Testis (tissue), 2 donors: ENCODE results near the gene GRID2.

Source experiments
- POLR2A ChIP-seq: fragments of 450-650 bp; IDR thresholded peaks from one replicate; pipeline ENCODE4 v1.6.1; 2017; ENCODE audit warnings: antibody characterized with exemption, mild to moderate bottlenecking, moderate library complexity
- TF ChIP-seq, protein P1 (sequence below), 3 experiments: fragments of 450-650 bp in 2 of 3; fragments of 200-600 bp in 1 of 3; sonication (generic) in 1 of 3; IDR thresholded peaks; one replicate each; pipeline ENCODE4 v1.5.1; 2016 to 2019; ENCODE audit warnings: antibody characterized with exemption in 3 of 3, mild to moderate bottlenecking in 2 of 3, moderate library complexity in 1 of 3

DNA sequence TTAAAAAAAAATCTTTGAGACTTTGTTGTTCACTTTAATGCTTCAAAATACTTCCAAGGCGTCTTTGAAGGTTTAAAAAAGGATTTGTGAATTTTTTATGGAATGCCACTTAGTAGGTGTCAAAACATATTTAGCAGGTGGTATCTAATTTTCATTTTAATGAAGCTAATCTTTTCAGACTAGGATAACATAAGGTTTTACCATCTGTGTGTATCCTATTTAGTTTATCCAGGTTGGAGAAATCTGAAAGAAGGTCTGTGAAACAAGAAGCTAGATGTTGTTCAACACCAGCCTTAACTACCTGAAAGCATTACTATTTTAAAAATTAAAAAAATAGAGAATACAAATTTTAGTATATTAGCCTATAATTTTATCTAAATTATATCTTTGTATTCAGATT, 193.4 kb downstream of the GRID2 start:
- TF ChIP-seq, protein P1, sequence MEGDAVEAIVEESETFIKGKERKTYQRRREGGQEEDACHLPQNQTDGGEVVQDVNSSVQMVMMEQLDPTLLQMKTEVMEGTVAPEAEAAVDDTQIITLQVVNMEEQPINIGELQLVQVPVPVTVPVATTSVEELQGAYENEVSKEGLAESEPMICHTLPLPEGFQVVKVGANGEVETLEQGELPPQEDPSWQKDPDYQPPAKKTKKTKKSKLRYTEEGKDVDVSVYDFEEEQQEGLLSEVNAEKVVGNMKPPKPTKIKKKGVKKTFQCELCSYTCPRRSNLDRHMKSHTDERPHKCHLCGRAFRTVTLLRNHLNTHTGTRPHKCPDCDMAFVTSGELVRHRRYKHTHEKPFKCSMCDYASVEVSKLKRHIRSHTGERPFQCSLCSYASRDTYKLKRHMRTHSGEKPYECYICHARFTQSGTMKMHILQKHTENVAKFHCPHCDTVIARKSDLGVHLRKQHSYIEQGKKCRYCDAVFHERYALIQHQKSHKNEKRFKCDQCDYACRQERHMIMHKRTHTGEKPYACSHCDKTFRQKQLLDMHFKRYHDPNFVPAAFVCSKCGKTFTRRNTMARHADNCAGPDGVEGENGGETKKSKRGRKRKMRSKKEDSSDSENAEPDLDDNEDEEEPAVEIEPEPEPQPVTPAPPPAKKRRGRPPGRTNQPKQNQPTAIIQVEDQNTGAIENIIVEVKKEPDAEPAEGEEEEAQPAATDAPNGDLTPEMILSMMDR (IDR thresholded peaks at IDR 0.05), result no peak
- TF ChIP-seq POLR2A, result no peak
